ENCODE measurements around the gene LAMC2.
"Not testable (repeated sequence)": the region's sequence is repeated elsewhere in the genome, so short reads cannot be mapped to it uniquely, and the experiment has no call there.

Gene LAMC2

DNA sequence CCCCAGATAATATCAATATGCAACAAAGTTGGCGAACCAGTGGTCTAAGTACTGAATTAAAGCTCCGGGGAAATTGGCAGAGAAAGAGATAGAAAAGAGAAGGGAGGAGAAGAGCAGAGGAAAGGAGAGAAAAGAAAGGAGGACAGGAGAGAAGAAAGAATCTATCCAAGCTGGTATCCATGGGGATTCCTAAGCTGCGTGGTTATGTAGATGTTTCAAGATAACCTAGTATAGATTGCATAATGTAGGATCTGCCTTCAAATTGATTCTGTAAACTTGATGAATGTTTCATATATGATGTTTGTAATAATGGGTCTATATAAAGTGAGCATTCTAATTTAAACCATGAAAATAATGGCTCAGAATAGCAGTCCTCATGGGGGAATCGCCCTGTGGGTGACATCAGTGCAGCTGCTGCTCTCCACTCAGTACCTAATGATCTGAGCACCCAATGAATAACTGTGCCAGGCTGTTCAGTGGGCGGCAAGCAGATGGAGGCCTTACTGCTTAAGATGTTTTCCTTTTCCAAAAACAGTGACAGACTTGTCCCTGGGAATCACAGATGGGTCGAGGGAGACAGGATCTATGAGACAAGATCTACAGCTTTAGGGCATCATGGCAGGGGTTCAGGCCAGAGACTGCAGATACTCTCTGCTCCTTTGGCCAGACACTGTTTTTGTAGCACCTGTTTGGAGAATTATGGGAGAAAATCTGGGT lies 78.0 kb downstream of the LAMC2 start:
- DNase-seq (ENCODE audit: low spot score): no peak

DNA sequence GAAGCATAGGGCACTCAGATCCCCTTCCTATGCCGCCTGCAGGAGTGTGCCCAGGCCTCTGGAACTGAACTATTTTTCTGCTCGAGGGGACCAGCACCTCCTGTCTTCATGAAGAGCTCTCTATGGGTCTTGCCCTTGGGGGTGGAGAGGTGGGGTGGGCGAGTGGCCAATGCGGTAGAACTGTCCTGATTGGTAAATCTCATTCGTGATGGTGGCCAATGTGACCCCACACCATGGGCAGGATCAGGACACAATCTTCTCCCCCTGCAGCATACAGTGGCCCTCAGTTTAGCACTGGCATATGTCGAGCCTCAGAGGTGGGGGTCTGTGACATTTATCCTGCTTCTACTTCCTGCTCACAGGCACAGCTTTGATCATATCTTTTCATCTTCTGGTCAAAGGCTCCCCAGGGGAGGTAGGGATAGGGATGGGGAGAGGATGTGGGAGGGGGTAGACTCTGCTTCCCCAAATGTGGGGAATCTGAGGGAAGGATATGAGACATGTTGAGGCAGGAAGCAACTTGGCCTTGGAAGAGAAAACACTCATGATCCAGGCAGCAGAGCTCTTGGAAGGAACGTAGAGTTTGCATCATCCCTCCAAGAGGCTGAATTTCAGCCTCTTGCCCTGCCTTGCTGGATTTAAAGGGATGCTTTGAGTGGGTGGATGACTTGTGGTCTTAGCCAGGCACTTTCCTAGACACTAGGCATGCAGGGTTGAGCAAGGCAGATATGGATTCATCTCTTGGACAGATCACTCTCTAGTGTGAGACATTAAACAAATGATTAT lies 81.8 kb downstream of the LAMC2 start:
- DNase-seq (ENCODE audit: low spot score): peak; percentile 69

GRCh38 chr1:183270541-183271141 lies 84.6 kb downstream of the LAMC2 start:
- DNase-seq (ENCODE audit: low spot score): peak; percentile 82

DNA sequence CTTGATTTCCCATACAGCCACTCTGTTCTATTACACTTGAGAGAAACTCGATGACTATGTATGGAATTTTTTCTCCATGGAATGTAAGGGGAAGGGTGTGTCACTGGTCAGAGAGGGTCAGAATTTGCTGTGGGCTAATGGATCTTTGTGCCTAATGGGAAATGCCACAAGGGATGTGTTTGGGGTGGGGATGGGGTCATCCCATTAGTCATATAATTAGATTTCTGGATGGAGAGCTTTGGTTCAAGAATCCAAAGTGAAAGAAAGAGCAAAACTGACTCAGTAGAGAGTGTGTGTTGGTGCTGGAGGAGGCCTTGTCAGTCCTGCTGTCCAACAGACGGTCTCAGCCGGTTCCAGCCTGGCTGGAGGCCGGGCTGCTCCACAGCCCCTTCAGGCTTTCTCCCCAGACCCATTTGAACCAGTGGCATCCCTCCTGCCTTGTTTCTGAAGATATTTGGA lies 86.4 kb downstream of the LAMC2 start:
- DNase-seq (ENCODE audit: low spot score): peak; percentile 68

- DNase-seq (ENCODE audit: low spot score): no peak
These were observed 87.2 kb downstream of the LAMC2 start for GRCh38 chr1:183273300-183273699.

GRCh38 chr1:183273984-183274383 lies 87.9 kb downstream of the LAMC2 start:
- not testable (repeated sequence) for DNase-seq (ENCODE audit: low spot score)

- no peak for DNase-seq (ENCODE audit: low spot score)
These were observed 88.8 kb downstream of the LAMC2 start for GRCh38 chr1:183274836-183275235.

GRCh38 chr1:183275322-183275721 lies 89.3 kb downstream of the LAMC2 start:
- DNase-seq (ENCODE audit: low spot score): no peak

GRCh38 chr1:183276386-183277080 lies 90.5 kb downstream of the LAMC2 start:
- DNase-seq (ENCODE audit: low spot score): no peak

GRCh38 chr1:183277821-183278738 lies 92.0 kb downstream of the LAMC2 start:
- DNase-seq (ENCODE audit: low spot score): no peak

DNA sequence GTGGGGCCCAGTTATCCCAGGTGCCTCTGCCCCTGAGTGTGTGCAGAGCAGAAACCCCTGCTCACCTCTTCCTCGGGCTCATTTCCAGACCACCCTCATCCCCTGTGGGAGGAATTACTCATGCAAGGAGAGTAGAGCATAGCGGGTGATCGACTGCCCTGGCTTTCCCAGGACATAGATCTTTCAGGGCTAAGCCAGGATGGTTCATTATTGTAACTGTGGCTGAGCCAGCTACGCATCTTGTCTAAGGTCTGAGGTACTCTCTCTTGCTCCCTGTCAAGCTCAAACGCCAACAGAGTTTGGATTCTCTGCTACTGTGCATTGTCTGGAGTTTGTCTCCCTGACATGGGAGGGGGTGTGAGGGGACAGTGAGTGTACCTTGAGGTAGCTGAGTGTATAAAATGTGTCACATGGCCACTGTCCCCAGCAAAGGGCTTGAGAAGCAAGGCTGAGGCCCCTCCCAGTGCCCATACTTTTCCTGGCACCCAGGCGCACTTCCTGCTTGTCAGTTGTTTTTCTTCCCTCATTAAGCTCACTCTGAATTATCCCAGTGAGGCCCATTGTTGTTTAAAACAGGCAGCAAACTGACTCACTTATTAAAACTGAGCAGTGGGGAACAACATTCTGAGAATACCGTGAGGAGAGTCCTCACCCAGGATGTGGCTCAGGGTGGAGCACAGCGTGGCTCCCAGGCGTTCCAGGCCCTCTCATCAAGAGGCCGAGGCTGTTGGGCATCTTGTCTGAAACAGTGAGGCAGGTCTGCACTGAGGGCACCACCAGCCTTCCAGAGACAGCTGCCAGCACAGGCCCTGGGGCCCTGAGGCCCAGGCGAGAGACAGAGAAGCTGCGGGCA lies 92.9 kb downstream of the LAMC2 start:
- DNase-seq (ENCODE audit: low spot score): no peak

DNA sequence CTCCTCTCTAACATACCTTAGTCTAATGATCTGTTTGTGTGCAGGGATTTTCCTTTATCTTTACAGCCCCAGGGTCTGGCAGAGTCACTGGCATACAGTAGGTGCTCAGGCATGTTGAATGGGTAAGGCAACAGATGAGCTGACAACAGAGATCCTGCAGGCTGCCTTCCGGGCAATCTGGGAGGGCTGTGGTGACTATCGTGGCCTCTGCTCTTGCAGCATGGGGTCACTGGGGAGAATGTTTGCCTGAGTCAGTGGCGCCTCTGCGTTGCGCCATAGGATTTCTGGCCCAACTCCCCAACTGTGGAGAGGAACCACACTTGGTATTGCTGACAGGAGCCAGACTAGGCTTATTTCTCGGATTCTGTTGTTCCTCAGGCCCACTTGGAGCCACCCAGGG lies 93.8 kb downstream of the LAMC2 start:
- DNase-seq (ENCODE audit: low spot score): peak; percentile 31

DNA sequence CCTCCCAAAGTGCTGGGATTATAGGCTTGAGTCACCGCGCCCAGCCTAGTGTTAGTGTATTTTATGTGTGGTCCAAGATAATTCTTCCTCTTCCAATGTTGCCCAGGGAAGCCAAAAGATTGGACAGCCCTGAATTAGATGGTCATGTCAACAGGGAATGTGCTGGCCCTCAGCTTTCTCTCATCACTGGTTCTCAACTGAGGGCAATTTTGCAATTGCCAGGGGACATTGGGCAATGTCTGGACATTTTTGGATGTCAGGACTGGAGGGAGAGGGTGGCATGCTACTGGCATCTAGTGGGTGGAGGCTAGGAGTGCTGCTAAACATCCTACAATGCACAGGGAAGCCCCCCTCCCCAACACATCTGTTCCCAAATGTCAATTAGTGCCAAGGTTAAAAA lies 95.0 kb downstream of the LAMC2 start:
- no peak for DNase-seq (ENCODE audit: low spot score)

DNA sequence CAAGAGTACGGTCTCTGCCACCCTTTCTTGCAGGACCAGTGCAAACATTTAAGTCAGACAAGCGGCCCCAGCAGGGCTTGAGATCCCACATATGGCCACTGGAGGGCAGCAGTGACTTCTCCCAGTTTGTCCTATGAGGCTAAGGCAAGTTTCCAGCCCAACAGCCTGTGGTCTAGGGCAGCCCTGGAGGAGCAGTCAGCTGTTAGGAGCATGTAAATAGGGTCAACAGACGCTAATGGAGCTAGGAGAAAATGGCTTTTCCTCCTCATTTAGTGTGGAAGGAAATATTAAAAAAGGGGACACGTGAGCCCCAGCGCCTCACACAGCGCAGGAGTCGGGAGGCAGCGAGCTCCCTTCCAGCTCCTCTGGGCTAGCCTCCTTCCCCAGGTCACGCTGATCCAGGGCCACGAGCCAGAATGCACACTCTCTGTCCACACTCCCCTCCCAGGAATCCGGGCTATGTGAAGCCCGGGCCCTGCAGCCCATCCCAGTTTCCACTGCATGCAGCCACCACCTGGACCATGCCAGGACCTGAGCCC lies 95.6 kb downstream of the LAMC2 start:
- peak; percentile 79 for DNase-seq (ENCODE audit: low spot score)

GRCh38 chr1:183282101-183282855 lies 96.2 kb downstream of the LAMC2 start:
- no peak for DNase-seq (ENCODE audit: low spot score)

GRCh38 chr1:183283286-183283685 lies 97.2 kb downstream of the LAMC2 start:
- DNase-seq (ENCODE audit: low spot score): no peak

DNA sequence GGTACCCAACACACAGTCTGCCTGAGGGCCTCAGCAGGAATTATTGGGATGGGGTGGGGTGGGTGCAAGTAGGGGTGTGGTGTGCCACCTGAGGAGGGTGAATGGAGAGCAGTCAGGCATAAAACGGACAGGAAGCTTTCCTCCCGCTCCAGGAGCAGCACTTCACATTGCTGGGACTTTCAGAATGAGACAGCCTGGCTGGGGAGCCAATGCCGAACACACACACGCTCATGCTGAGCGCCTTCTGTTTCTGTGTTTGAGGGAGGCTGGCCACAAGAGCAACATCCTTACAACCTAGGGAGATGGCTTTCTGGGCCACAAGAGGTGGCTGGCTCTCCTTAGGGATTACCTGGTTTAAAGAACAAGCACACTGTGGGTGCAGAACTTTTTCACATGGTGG lies 98.0 kb downstream of the LAMC2 start:
- no peak for DNase-seq (ENCODE audit: low spot score)

DNA sequence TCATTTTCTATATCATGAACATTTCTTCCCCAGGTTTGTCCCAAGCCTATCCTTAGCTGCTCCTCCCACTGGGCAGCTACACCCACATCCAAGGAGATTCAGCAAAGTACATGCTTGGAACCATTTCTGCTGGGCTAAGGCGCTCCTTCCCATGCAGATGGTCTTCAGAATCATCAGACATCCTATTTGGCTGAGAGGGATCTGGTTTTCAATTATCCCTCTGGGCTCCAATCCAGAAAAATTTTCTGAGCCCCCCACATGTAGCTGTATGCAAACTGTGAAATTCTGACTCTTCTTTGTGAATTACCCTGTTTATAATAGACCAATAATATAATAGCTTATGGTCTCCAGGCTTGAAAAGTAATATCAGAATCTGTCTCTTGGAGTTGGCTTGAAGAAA lies 99.2 kb downstream of the LAMC2 start:
- no peak for DNase-seq (ENCODE audit: low spot score)

GRCh38 chr1:183285746-183286145 lies 99.7 kb downstream of the LAMC2 start:
- no peak for DNase-seq (ENCODE audit: low spot score)
